ENCODE results near the gene COL27A1. TPM values are rescaled to one million over a fixed set of nuclear protein-coding genes. Genes with fewer than 3 reads are reported as not detected.

The COL27A1 gene
- total RNA-seq, 2 donors from 2014 or later, result 8.7 to 54.8 TPM

GRCh38 chr9:114286146-114286679 is 130.9 kb downstream of the COL27A1 start:
- Histone ChIP-seq H3K4me1 (replicated peaks) (no peaks in the 10 kb centered on the region), H3K27me3 (replicated peaks; ENCODE audit: insufficient read depth) (no peaks in the 10 kb centered on the region), H3K27ac (no peak overlapping the region), H3K36me3 (no peaks in the 10 kb centered on the region), H3K4me3 (no peak overlapping the region), H3K9me3 (no peaks in the 10 kb centered on the region)
- 85% methylated on average over 10 of the region's 10 CpGs for WGBS
- DNase-seq (ENCODE audit: low spot score), result no peak
- intact Hi-C loops (cut with DNase I), result no loop called here
- TF ChIP-seq POLR2AphosphoS5 (IDR thresholded peaks at IDR 0.05), result no peak
- TF ChIP-seq POLR2A (IDR thresholded peaks at IDR 0.05), result no peak
- no peak for TF ChIP-seq CTCF (IDR thresholded peaks at IDR 0.05)

GRCh38 chr9:114287001-114287762 is 131.8 kb downstream of the COL27A1 start:
- H3K36me3 ChIP-seq, result no peaks in the 10 kb centered on the region
- DNase-seq (ENCODE audit: low spot score), result no peak
- no peaks in the 10 kb centered on the region for H3K4me1 ChIP-seq (replicated peaks)
- H3K27ac ChIP-seq, result no peak overlapping the region
- WGBS, result 82% methylated on average over 16 of the region's 16 CpGs
- intact Hi-C loops (cut with DNase I), result no loop called here
- TF ChIP-seq POLR2A (IDR thresholded peaks at IDR 0.05) (no peak), POLR2AphosphoS5 (IDR thresholded peaks at IDR 0.05) (no peak), CTCF (IDR thresholded peaks at IDR 0.05) (no peak)
- no peaks in the 10 kb centered on the region for H3K9me3 ChIP-seq
- H3K27me3 ChIP-seq (replicated peaks; ENCODE audit: insufficient read depth), result no peaks in the 10 kb centered on the region
- no peak overlapping the region for H3K4me3 ChIP-seq

GRCh38 chr9:114287763-114288192 is 132.4 kb downstream of the COL27A1 start:
- DNase-seq (ENCODE audit: low spot score), result no peak
- WGBS, result 77% methylated on average over 15 of the region's 15 CpGs
- Histone ChIP-seq H3K27ac (no peak overlapping the region), H3K36me3 (no peaks in the 10 kb centered on the region), H3K4me3 (no peak overlapping the region), H3K9me3 (no peaks in the 10 kb centered on the region), H3K4me1 (replicated peaks) (no peaks in the 10 kb centered on the region), H3K27me3 (replicated peaks; ENCODE audit: insufficient read depth) (no peaks in the 10 kb centered on the region)
- TF ChIP-seq POLR2AphosphoS5 (IDR thresholded peaks at IDR 0.05) (no peak), POLR2A (IDR thresholded peaks at IDR 0.05) (no peak), CTCF (IDR thresholded peaks at IDR 0.05) (no peak)
- intact Hi-C loops (cut with DNase I), result loop anchor here (2.0 kb wide), 1 partner anchor 175 kb away; no protein-coding TSS in a partner anchor

GRCh38 chr9:114288193-114289091 is 133.1 kb downstream of the COL27A1 start:
- 51% methylated on average over 23 of the region's 23 CpGs for WGBS
- TF ChIP-seq POLR2AphosphoS5 (IDR thresholded peaks at IDR 0.05), result no peak
- no peak for TF ChIP-seq CTCF (IDR thresholded peaks at IDR 0.05)
- no peak for TF ChIP-seq POLR2A (IDR thresholded peaks at IDR 0.05)
- Histone ChIP-seq H3K36me3 (no peaks in the 10 kb centered on the region), H3K4me1 (replicated peaks) (no peaks in the 10 kb centered on the region), H3K27ac (no peak overlapping the region), H3K27me3 (replicated peaks; ENCODE audit: insufficient read depth) (no peaks in the 10 kb centered on the region), H3K9me3 (no peaks in the 10 kb centered on the region), H3K4me3 (no peak overlapping the region)
- intact Hi-C loops (cut with DNase I), result loop anchor here (2.0 kb wide), 1 partner anchor 176 kb away; no protein-coding TSS in a partner anchor
- no peak for DNase-seq (ENCODE audit: low spot score)

All from prostate gland (tissue), 2 donors.